ENCODE measurements around the gene CERT1.

- TF ChIP-seq CTCF (conservative IDR thresholded peaks at IDR 0.05 in 1 of 2, IDR thresholded peaks at IDR 0.05 in 1 of 2; ENCODE audit: low read depth in 1 of 2, low read length in 2 of 2) (no peak), EZH2 (IDR thresholded peaks at IDR 0.05; ENCODE audit: low read length, missing control alignments) (no peak)
These were observed 36.1 kb downstream of the CERT1 start for GRCh38 chr5:75475364-75475763.

Data from fibroblast of lung (primary cell).